OCI-LY3 (cell line): ENCODE measurements around the gene SCNN1G.

Source experiments
- CTCF ChIP-seq: fragments of 200-600, 300-600 bp; sonication (generic); IDR thresholded peaks from 2 replicates; pipeline ENCODE4 v1.5.1; 2014; ENCODE audit warnings: antibody characterized with exemption, low read length, low read depth
- EZH2phosphoT487 ChIP-seq: fragments of 200-600 bp; shearing (Covaris generic); IDR thresholded peaks from 2 replicates; pipeline ENCODE4 v1.6.1; 2018; ENCODE audit warnings: antibody characterized with exemption, mixed run types, low read depth

DNA sequence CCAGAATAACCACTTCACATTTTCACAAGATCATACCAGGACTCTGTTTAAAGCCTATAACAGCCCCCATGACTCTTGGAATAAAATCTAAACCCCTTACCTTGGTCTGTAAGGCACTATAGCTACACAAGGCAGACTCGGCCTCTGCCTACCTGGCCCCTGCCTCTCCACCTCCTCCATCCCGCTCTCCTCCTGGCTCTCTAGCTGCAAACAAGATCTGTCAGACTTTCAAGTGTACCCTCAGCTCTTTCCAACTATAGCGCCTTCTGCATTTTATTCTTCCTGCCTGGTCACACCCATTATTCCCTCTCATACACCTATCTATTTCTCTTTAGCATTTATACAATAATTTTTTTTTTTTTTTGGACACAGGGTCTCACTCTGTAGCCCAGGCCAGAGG is 41.5 kb upstream of the SCNN1G start:
- TF ChIP-seq EZH2phosphoT487 (no peak), CTCF (no peak)
